HepG2 (cell line): ENCODE data around the gene FBXO9. TPM values are rescaled to one million over a fixed set of nuclear protein-coding genes. Genes with fewer than 3 reads are reported as not detected.

Source experiments
- AHR ChIP-seq: IDR thresholded peaks from 2 replicates; pipeline ENCODE4 v1.6.1; 2018; ENCODE audit warnings: missing genetic modification reagents, missing compliant biosample characterization
- ATAD3A ChIP-seq: sonication (generic); formaldehyde crosslinking; IDR thresholded peaks from 2 replicates; pipeline ENCODE4 v1.4.0; 2020; ENCODE audit warnings: missing genetic modification reagents
- CEBPB ChIP-seq: IDR thresholded peaks from 2 replicates; pipeline ENCODE4 v1.6.1; 2011; ENCODE audit warnings: low read depth, low read length, improper control_type of control experiment, borderline replicate concordance
- CEBPG ChIP-seq: IDR thresholded peaks from 2 replicates; pipeline ENCODE4 v1.6.1; 2016
- DR1 ChIP-seq: sonication (generic); formaldehyde crosslinking; IDR thresholded peaks from 2 replicates; pipeline ENCODE4 v1.8.0; 2021; ENCODE audit warnings: mild to moderate bottlenecking, missing genetic modification reagents, inconsistent platforms
- FOXA1 ChIP-seq, 2 experiments: fragments of 450-650 bp in 1 of 2; sonication (generic) in 1 of 2; formaldehyde crosslinking in 1 of 2; IDR thresholded peaks; 2 replicates each; pipeline versions ENCODE4 v1.4.0 to v1.6.1; 2016 to 2020; ENCODE audit warnings: missing genetic modification reagents in 1 of 2
- GATA4 ChIP-seq: sonication (generic); IDR thresholded peaks from 2 replicates; pipeline ENCODE4 v1.6.1; 2016; ENCODE audit warnings: antibody characterized with exemption, low read depth, borderline replicate concordance
- KLF15 ChIP-seq: sonication (generic); formaldehyde crosslinking; IDR thresholded peaks from 2 replicates; pipeline ENCODE4 v1.8.1; 2023; ENCODE audit warnings: borderline replicate concordance, mild to moderate bottlenecking, inconsistent platforms, missing genetic modification reagents, mixed read lengths
- KLF16 ChIP-seq, 2 experiments: sonication (generic) in 1 of 2; formaldehyde crosslinking in 1 of 2; IDR thresholded peaks; 2 replicates each; pipeline versions ENCODE4 v1.6.1 to v1.8.0; 2016 to 2023; ENCODE audit warnings: missing genetic modification reagents in 2 of 2, missing compliant biosample characterization in 1 of 2
- MYC ChIP-seq: sonication (generic); formaldehyde crosslinking; IDR thresholded peaks from 2 replicates; pipeline ENCODE4 v1.9.0; 2021; ENCODE audit warnings: missing genetic modification reagents, borderline replicate concordance
- PAWR ChIP-seq: sonication (generic); formaldehyde crosslinking; IDR thresholded peaks from 2 replicates; pipeline ENCODE4 v1.4.0; 2020; ENCODE audit warnings: missing genetic modification reagents, mild to moderate bottlenecking, borderline replicate concordance
- PHB2 ChIP-seq: fragments of 450-650 bp; IDR thresholded peaks from 2 replicates; pipeline ENCODE4 v1.6.1; 2018; ENCODE audit not compliant: partially characterized antibody
- SMARCE1 ChIP-seq: fragments of 450-650 bp; IDR thresholded peaks from 2 replicates; pipeline ENCODE4 v1.6.1; 2017; ENCODE audit warnings: borderline replicate concordance
- SMYD3 ChIP-seq: sonication (generic); formaldehyde crosslinking; IDR thresholded peaks from 2 replicates; pipeline ENCODE4 v1.8.1; 2023; ENCODE audit warnings: mild to moderate bottlenecking, missing genetic modification reagents
- STAT5B ChIP-seq: sonication (generic); formaldehyde crosslinking; IDR thresholded peaks from 2 replicates; pipeline ENCODE4 v1.4.0; 2020; ENCODE audit warnings: missing genetic modification reagents
- U2AF1 ChIP-seq: fragments of 200-400 bp; formaldehyde crosslinking; optimal IDR thresholded peaks from 2 replicates; pipeline ENCODE3; 2017; ENCODE audit warnings: mild to moderate bottlenecking, low read depth, low read length
- U2AF2 ChIP-seq: fragments of 200-400 bp; formaldehyde crosslinking; IDR thresholded peaks from 2 replicates; pipeline ENCODE4 v1.6.1; 2017; ENCODE audit warnings: low read depth, mild to moderate bottlenecking, low read length
- ZFP36L1 ChIP-seq: sonication (generic); formaldehyde crosslinking; IDR thresholded peaks from 2 replicates; pipeline ENCODE4 v1.8.0; 2022; ENCODE audit warnings: mild to moderate bottlenecking, missing genetic modification reagents, moderate library complexity
- ZFP90 ChIP-seq: sonication (generic); formaldehyde crosslinking; IDR thresholded peaks from 2 replicates; pipeline ENCODE4 v1.8.0; 2022; ENCODE audit warnings: missing genetic modification reagents, mild to moderate bottlenecking, inconsistent platforms, borderline replicate concordance
- ZNF251 ChIP-seq: sonication (generic); formaldehyde crosslinking; IDR thresholded peaks from 2 replicates; pipeline ENCODE4 v1.9.0; 2021; ENCODE audit warnings: mild to moderate bottlenecking, missing genetic modification reagents
- ZNF34 ChIP-seq: sonication (generic); formaldehyde crosslinking; IDR thresholded peaks from 2 replicates; pipeline ENCODE4 v1.4.0; 2020; ENCODE audit warnings: mild to moderate bottlenecking, missing genetic modification reagents, borderline replicate concordance
- ZNF556 ChIP-seq: sonication (generic); formaldehyde crosslinking; IDR thresholded peaks from 2 replicates; pipeline ENCODE4 v1.4.0; 2020; ENCODE audit warnings: mild to moderate bottlenecking, missing genetic modification reagents, borderline replicate concordance
- ZNF607 ChIP-seq: sonication (generic); formaldehyde crosslinking; IDR thresholded peaks from 2 replicates; pipeline ENCODE4 v1.5.1; 2020; ENCODE audit warnings: missing genetic modification reagents, mild to moderate bottlenecking, borderline replicate concordance
- ZNF766 ChIP-seq: sonication (generic); formaldehyde crosslinking; IDR thresholded peaks from 2 replicates; pipeline ENCODE4 v1.5.0; 2020; ENCODE audit warnings: missing genetic modification reagents, borderline replicate concordance
- ZNF790 ChIP-seq: sonication (generic); formaldehyde crosslinking; IDR thresholded peaks from 2 replicates; pipeline ENCODE4 v1.8.0; 2022; ENCODE audit warnings: missing genetic modification reagents, mild to moderate bottlenecking, borderline replicate concordance
- ZNF83 ChIP-seq: sonication (generic); formaldehyde crosslinking; IDR thresholded peaks from 2 replicates; pipeline ENCODE4 v1.4.0; 2020; ENCODE audit warnings: missing genetic modification reagents, mild to moderate bottlenecking, borderline replicate concordance
- ZSCAN9 ChIP-seq: IDR thresholded peaks from 2 replicates; pipeline ENCODE4 v1.6.1; 2016; ENCODE audit warnings: borderline replicate concordance
- polyA plus RNA-seq, 8 experiments: library from polyadenylated mRNA; depleted of rRNA in 3 of 8; stranded (reverse) in 7 of 8; unstranded in 1 of 8; fragments of >200 nt; fragmentation: Illumina TruSeq in 4 of 8; extraction: Trizol in 4 of 8; gene quantifications; 2 replicates each; pipeline versions ENCODE4 v1.2.1 to v1.2.3, GENCODE V29; 2011 to 2016; ENCODE audit warnings: low read depth in 4 of 8, missing spikeins in 1 of 8, mixed read lengths in 1 of 8; ENCODE audit not compliant: insufficient read depth in 1 of 8
- total RNA-seq, 5 experiments: library from RNA; depleted of rRNA; stranded (reverse); fragments of >200 nt; fragmentation: Illumina TruSeq; extraction: Trizol; gene quantifications; 2 replicates each; pipeline ENCODE4 v1.2.3, GENCODE V29; 2016; ENCODE audit warnings: low read depth in 1 of 5
- TF ChIP-seq, protein P1 (sequence below): sonication (generic); formaldehyde crosslinking; IDR thresholded peaks from 2 replicates; pipeline ENCODE4 v1.8.0; 2022; ENCODE audit warnings: low read depth, missing genetic modification reagents
- TF ChIP-seq, protein P2 (sequence below): sonication (generic); formaldehyde crosslinking; IDR thresholded peaks from 2 replicates; pipeline ENCODE4 v1.5.1; 2020; ENCODE audit warnings: missing genetic modification reagents, mild to moderate bottlenecking, borderline replicate concordance

FBXO9 gene
- total and polyA plus RNA-seq, 2 of the 13 experiments (the other 11 are each of a cell fraction or from before 2014, with no cell fraction given): 64.3 to 98.4 TPM

DNA sequence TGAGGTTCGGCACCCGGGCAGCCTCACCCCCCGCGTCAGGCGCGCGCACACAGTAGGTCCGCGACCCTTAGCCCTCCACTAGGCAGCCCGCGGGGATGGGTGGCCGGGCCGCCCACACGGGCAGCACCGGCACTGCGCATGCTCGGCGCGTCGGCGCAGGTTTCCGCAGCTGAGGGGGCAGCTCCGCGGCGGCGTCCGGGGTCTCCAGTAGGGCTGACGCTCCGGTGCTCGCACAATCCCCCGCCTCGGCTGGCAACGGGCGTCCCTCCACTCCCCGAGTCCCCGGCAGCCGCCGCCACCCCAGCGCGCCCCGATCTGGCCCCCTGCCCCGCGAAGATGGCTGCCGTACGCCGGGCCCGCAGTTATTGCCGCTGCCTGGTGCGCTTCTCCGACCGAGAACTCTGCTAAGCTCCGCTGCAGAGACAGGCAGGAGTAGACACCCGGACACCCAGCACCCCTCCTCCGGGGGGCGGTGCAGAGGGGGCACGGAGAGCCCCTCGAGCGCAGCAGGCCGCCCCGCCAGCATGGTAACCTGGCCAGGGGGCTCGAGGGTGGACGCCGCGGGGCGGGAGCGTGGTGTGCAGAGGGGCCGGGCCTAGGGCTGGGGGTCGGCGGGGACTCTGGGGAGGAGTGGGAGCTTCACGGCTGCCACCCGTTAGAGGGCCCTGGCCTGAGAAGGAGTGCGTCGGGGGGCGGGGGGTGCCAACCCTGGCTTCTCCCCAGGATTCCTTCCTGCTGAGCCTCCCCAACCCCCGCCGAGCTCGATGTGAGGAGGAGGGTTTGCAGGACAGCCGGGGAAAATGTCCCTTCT is at the start of gene FBXO9 (continued):
- TF ChIP-seq ZSCAN9 (CRISPR knock-in tag) (0 out of 2 replicates have a peak, but pooled peaks have one; percentile 48), ZNF607 (CRISPR knock-in tag) (peak; percentile 86), ZFP36L1 (CRISPR knock-in tag) (no peak), STAT5B (CRISPR knock-in tag) (no peak), GATA4 (peak; percentile 51; the same call in 1 of the 2 replicates), ATAD3A (CRISPR knock-in tag) (peak; percentile 77; the same call in 1 of the 2 replicates), KLF15 (CRISPR knock-in tag) (no peak), ZNF34 (CRISPR knock-in tag) (0 out of 2 replicates have a peak, but pooled peaks have one; percentile 5), SMARCE1 (no peak), AHR (CRISPR knock-in tag) (peak; percentile 59), ZNF83 (CRISPR knock-in tag) (peak; percentile 91; the same call in 1 of the 2 replicates), ZNF251 (0 out of 2 replicates have a peak, but pooled peaks have one; percentile 9), ZNF556 (peak; percentile 64; the same call in 1 of the 2 replicates), U2AF2 (no peak), PAWR (no peak), ZNF766 (CRISPR knock-in tag) (0 out of 2 replicates have a peak, but pooled peaks have one; percentile 22), CEBPG (CRISPR knock-in tag) (no peak), MYC (CRISPR knock-in tag) (no peak; the same call in none of the 2 replicates), U2AF1 (no peak), KLF16 (CRISPR knock-in tag; IDR thresholded peaks at IDR 0.05) (peak in 1 of 2 experiments; percentile 70; a peak in 1 of 4 replicates), CEBPB (no peak), DR1 (no peak), ZNF790 (peak; percentile 41; the same call in 1 of the 2 replicates), FOXA1 (IDR thresholded peaks at IDR 0.05) (no peak), FOXA1 (CRISPR knock-in tag; IDR thresholded peaks at IDR 0.05) (no peak), PHB2 (no peak), ZFP90 (CRISPR knock-in tag) (no peak), SMYD3 (CRISPR knock-in tag) (no peak)
- TF ChIP-seq, protein P1, sequence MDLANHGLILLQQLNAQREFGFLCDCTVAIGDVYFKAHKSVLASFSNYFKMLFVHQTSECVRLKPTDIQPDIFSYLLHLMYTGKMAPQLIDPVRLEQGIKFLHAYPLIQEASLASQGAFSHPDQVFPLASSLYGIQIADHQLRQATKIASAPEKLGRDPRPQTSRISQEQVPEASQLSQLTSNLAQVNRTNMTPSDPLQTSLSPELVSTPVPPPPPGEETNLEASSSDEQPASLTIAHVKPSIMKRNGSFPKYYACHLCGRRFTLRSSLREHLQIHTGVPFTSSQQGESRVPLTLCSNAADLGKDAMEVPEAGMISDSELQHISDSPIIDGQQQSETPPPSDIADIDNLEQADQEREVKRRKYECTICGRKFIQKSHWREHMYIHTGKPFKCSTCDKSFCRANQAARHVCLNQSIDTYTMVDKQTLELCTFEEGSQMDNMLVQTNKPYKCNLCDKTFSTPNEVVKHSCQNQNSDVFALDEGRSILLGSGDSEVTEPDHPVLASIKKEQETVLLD (CRISPR knock-in tag): 0 out of 2 replicates have a peak, but pooled peaks have one; percentile 46
- TF ChIP-seq, protein P2, sequence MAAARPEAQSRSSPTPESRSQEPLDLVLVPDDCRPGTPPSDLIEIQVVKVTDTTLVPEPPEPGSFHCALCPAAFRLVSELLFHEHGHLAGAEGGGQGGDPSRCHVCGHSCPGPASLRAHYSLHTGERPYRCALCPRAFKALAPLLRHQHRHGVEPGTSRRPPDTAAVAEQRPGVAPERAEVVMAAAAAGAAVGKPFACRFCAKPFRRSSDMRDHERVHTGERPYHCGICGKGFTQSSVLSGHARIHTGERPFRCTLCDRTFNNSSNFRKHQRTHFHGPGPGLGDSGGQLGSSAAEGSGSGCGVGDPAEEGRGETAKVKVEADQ: peak; percentile 10; the same call in 1 of the 2 replicates
